Caki2 (cell line): Measurements from ENCODE around the gene GGN. TPM values are rescaled to one million over a fixed set of nuclear protein-coding genes. Genes with fewer than 3 reads are reported as not detected.

Source experiments
- DNase-seq: peaks from one replicate; pipeline ENCODE4 v3.0.0-alpha.2; 2015; ENCODE audit warnings: low read depth
- in situ Hi-C: cut with HindIII; loops from 2 replicates; pipeline ENCODE4 v1.10.0; 2016; ENCODE audit warnings: low sequenced_read_pairs, low pct_unique_long_range_greater_than_20kb, mixed read lengths
- total RNA-seq: library from RNA; depleted of rRNA; stranded (reverse); fragments of >200 nt; shearing (Covaris generic); gene quantifications from 2 replicates; pipeline ENCODE4 v1.2.3, GENCODE V29; 2014; ENCODE audit warnings: low replicate concordance

The GGN gene
- total RNA-seq, 1 experiment from 2014 or later, result 2.5 TPM

DNA sequence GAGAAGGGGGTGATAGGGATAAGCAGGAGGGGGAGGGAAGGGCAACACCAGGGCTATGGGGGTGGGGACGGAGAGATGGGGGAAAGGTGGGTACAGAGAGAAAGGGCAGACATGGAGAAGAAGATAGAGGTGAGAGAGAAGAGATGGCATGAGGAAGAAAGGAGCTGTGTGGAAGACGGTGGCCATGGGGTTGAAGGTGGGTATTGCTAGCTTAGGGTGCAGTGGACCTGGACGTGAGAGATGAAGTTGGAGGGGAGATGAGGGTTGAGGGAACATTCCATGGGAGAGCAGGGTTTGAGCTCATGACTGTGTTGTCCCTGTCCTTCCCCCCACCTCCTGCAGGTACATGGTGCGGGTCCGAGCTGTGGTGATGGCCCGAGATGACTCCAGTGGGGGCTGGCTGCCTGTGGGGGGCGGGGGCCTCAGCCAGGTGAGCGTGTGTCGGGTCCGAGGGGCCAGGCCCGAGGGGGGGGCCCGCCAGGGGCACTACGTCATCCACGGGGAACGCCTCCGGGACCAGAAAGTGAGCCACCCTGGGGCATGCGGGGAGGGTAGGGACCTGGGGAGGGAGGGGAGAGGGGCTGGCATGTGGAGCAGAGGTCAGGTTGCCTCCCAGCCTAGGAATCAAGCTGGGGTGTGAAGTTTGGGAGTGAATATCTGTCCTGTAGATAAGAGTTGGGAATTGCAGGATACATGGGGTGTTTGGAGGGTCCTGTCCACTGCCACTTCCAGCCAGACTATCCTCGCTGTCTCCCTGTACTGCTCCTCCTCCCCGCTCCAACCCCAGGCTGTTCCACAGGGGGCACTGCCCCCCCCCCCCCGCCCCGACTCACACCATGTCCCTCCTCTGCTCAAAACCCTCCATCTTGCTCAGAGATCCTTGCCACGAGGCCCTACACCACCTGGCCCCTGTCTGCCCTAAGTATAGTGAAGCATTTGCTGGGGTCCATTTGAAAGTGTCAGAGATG, 2.4 kb upstream of the GGN start:
- DNase-seq, result no peak
- in situ Hi-C loops, result no loop called here

DNA sequence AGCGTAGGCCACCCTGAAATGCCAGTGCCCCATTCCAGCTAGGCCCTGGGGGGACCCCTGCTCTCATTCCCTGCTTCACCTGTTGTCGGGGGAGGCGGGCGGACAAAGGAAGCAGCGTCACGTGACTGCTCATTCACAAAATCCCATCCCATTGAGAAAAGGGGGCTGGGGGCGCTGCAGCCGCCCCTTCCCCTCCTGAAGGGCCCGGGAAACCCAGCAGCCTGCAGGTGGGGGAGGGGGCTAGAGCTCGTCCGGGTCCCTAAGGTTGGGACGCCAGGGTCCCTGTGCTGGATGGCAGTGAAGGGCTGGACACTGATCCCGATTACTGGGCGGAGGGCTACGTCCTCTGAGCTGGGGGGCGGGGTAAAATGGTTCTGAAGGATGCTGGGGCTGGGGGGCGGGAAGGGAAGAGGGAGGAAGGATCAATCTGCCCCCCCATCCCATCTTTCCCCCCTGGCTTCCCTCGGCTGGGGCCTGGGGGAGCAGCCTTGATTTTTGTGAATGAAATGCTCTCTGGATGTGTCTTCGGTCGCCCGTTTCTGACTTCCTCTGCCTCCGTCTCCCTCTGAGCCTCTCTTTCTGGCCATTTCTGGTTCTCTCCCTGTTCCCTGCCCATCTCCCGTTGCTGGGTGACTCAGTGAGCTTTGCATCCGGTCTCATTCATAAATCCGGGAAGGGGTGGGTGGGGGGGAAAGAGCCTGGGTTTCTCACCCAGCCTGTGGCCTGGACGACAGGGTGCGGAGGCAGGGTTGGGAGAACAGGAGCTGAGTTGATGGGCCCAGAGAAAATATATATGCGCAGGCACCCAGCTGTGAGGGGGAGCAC, 1.5 kb upstream of the GGN start:
- DNase-seq, result no peak
- in situ Hi-C loops, result no loop called here

DNA sequence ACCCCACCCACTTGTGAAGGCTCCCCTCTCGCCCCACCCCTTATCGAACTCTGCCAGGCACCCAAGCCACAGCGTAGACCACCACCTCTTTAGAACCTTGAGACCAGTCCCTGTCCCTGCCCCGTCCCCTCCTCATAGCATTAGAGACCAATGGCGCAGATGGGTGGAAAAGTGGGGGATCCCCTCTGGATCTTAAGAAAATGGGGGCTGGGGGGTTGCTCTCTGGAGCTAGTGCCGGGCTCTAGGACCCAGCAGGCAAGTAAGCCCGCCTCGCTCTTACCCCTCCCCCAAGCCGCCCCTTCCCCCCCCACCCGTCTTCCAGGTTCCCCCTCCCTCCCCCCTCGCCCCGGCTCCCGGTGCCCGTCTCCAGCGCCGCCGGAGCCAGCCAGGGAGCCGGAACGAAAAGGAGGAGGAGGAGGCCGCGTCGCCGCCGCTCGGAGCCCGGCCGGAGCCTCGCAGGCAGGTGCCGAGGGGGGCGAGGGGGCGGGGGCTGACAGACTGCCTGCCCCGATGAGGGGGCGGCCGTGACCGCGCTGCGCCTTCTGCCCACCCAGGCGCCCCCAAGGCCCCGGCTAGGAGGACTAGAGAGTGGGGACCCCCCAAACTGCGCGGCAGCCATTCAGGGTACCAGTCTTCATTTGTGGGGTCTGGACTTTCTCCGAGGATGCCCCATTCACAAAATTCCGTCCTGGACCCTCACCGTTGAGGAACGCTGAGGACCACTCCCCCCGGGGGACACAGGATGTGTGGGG, 691 bp upstream of the GGN start, which contains the start of gene SPRED3:
Gene SPRED3, plus strand, starts transcription at position 349 of the 752 bp plus-strand sequence. CDS start 1,606 bp downstream, outside the sequence.
- in situ Hi-C loops, result no loop called here
- no peak for DNase-seq

DNA sequence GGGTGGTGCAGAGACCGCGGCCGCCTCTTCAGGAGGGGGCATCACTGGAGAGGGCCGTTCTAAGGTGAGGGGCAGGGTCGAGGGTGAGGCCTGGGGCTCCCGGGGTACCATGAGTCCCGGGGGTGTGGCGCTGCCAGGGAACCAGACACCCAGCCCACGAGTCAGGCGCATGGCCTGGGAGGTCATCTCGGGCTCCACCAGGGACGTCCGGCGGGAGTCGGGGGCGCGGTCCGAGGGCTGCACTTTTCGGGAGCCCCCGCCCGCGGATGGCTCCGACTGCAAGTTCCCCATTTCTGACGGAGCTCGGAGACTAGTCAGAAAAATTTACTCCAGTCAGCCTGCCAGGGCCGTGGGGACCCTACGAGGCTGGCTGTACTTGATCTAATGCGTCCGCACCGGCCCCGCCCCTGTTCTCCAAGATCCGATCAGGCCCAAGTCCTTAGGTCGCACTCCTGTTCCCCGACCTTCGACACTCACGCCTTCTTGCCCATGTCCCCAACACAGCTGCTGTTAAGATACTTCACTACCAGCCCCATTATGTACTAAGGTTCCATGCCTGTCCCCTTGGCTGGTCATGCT, 774 bp downstream of the GGN start:
- no peak for DNase-seq
- in situ Hi-C loops, result no loop called here

DNA sequence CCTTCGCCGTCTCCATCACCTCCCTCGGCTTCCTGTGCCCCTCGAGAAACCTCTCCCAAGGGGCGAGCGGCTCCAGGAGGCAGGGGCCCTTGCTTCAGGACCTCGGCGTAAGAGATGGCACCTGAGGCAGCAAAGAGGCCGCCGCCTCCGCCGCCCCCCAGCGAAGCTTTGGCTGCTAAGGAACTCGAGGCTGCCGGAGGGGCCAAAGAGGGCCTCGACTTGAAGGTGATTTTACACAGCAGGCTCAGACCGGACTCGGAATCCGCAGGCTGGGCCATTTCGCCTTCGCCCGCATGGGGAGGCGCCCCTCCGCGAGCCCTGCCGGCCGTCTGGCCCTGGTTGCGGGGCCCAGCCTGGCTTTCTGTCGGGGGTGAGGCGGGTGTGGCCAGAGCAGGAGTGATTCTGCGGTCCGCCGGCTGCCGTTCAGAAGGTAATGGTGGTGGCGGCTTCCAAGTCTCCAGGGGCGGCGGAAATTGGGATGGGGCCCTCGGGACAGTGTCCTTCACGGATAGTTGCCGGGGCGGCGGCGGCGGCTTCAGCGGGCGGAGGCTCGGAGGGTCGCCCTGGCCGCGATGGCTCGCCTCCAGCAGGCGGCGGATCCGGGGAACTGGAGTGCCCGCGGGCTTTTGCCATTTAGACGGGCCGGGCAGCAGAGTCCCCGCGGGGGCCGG, 1.4 kb downstream of the GGN start:
- no peak for DNase-seq
- in situ Hi-C loops, result no loop called here

DNA sequence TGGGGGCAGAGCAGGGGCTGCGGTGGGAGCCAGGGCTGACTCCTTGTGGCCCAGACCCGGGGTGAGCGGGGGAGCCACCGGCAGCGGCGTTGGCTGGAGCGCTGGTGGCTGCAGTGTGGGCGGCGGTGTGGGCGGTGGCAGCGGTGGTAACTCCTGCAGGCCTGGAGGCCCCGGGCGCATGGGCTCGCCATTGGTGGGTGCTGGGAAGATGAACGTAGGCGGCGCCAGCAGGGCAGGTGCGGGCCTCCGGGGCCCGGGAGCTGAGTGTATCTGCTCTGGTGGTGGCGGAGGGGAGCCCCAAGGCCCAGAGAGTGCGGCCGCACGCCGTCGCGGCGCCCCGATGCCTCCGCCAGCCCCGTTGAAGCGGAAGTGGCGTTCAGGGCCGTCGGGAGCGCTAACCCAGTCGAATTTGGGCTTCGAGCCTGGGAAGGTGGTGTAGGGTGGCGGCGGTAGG, 2.0 kb downstream of the GGN start:
- no peak for DNase-seq
- in situ Hi-C loops, result no loop called here

DNA sequence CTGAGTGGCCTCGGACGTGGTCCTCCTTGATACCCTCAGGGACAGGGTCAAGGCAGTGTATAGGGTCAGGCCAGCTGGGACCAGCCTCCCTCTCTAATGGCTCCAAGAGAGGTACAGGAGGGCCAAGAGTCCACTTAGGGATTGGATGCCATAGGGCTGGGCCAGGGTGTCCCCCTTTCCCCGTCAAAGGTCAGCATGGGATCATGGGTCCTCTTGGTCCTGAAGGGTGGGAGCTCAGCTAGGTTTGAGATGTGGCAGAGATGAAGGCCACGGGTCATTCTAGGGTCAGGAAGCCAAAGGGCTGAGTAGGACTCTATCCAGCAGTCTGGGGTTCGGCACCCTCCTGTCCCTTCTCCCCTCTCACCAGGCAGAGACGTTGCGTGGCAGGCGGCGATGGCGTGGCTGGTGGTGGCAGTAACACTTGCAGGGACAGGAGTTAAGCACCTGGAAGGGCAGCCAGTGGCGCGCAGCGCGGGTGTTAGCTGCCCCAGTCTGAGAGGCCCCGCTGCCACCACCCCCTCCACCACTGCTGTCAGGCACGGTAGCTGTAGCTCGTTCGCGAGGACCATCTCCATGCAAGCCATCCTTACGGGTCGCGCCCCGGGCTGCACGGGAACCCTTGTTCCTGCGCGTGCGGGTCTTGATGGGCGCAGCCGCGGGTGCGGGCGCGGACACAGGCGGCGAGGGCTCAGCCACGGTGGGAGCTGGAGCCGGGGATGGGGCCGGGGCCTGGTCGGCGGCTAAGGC, 2.6 kb downstream of the GGN start:
- no peak for DNase-seq
- in situ Hi-C loops, result no loop called here

DNA sequence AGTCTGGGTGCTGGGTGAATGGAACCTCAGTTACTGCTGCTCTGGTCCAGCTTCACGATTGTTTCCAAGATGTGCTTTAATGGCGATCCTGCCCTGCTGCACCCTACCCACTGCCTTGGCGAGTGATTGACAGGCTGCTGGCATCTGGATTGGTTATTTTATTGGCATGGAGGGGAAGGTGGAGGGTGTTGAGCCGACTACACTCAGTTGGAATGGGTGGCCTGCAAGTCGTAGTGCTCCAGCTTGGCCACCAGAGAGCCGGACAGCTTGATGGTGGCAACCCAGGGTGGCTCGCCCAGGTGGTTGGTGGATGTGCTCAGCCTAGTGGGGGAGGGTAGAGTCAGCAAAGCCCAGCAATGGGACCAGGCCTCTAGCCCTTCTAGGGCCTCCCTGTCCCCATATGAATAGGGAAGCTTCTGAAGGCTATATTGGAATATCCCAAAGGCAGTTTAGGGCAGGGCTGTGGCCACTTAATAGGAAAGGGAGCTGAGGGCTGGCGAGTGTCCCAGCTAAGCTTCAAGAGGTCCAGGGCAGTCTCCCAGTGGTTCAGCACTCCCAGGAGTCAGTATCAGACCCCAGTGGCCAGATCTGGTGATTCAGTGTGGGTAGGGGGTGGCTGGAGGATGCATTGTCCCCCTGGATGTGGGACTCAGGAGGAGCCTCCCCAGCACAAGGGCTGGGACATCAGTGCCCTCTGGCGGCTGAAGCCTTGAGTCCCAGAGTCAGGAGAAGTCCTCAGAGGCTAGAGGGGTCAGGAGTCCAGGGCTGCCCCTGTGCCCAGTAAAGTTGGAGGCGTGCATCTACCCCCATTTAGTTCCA, 3.4 kb downstream of the GGN start:
- DNase-seq, result no peak
- in situ Hi-C loops, result no loop called here

DNA sequence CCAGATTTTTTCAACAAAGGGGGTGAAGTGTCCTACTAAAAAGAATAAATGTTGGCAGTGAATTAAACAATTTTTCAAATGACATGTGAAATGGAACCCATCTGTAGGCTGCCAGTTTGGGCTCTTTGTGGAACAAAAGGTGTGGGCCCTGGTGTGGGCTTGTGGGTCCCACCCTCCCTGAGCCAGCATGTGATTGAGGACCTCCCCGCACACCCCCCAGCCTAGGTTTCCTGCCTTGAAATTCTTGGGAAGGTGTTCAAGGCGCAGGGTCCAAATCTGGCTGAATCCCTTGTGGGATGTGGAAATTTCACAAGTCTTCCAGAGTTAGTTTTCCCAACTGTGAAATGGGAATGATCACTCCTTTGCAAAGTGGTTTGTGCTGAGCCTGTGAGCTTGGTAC, 4.1 kb downstream of the GGN start:
- no peak for DNase-seq
- in situ Hi-C loops, result no loop called here

DNA sequence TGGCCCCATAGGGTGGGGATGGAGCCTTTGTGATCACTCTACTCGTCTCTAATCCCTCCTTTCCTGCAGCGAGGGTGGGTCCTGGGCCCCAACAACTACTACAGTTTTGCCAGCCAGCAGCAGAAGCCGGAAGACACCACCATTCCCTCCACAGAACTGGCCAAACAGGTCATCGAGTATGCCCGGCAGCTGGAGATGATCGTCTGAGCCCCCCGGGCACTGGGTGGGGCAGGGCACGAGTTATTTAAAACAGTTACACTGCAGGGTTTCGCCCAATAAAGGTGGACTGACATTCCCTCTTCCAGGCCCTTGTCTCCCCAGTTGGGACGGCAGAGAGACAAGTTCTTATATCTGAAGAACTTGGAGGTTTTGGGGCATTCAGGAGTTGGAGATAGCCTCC, 4.7 kb downstream of the GGN start:
- no peak for DNase-seq
- in situ Hi-C loops, result no loop called here

DNA sequence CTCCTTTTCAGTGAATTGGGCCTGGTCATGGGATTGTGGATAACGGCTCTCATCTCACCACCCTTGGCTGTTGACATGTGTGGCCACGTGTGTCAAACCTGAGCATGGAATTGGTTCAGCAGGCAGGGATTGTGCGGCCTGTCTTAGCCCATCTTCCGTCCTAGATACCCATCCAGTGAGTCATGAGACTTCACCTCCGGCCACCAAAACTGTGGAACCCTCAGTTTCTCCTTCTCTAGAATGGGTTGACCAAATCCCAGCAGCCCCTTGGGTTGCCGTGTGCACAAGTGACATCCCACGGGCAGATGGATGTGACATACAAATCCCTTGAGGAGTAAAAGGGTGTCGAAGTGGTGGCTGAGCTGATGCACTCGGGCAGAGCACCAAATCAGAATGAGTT, 6.7 kb downstream of the GGN start:
- DNase-seq, result no peak
- in situ Hi-C loops, result no loop called here

DNA sequence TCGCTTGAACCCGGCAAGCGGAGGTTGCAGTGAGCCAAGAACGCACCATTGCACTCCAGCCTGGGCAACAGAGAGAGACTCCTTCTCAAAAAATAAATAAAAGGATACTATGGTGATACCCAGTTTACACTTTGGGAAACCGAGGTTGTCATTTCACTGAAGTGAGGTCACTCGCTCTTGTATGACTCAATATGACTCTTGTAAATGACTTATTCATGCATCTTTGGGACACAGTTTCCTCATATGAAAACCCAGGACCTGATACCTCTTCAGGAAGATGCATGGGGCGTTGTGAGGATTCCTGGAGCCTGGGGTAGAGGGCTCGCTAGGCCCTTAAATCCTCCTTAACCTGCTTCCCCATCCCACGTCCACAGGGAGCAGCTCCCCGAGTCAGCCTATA, 9.0 kb downstream of the GGN start:
- no peak for DNase-seq
- in situ Hi-C loops, result no loop called here

DNA sequence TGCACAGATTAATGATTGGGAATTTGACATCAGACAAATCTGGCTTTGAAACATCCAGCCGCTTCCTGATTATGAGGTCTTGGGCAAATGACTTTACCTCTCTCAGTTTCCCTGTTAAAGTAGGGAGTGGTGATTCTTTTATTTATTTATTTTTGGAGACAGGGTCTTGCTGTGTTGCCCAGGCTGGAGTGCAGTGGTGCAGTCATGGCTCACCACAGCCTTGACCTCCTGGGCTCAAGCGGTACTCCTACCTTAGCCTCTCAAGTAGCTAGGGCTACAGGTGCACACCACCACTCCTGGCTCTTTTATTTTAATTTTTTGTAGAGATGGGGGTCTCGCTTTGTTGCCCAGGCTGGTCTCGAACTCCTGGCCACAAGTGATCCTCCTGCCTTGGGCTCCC, 10.8 kb downstream of the GGN start:
- in situ Hi-C loops, result no loop called here
- no peak for DNase-seq

DNA sequence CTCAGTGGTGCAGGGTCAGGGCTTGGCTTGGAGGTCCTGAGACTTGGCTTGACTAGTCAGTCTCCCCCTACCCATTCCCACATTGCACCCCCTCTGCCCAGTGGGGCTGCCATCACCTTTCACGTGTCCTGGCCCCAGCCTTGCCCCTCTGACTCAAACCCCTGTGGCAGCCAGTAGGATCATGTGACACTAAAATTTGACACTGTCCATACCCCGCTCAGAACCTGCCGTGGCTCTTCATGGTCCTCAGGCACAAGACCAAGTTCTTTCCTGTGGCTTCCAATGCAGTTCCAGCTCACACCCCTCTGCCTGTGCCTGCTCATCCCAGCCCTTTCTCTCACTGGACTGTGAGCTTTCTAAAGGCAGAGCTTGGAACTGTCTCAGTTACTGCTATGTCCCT, 11.3 kb downstream of the GGN start:
- DNase-seq, result no peak
- in situ Hi-C loops, result no loop called here

DNA sequence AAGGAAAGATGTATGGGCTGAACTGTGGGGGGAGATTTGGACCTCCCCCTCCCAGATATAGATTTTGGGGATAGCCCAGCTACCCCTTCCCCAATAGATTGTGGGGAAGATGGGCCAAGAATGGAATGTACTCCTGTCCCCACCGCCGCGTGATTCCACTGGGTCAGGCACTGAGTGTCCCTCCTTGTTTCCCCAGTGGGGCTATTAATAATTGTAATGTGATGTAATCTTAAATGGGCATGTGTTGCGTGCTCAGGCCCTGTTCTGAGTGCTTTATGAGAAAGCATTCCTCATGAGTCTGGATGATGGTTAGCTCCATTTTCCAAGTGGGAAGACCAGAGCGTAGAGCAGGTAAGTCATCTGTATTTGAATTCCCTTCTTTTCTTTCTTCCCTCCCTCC, 12.1 kb downstream of the GGN start:
- no peak for DNase-seq
- in situ Hi-C loops, result no loop called here

DNA sequence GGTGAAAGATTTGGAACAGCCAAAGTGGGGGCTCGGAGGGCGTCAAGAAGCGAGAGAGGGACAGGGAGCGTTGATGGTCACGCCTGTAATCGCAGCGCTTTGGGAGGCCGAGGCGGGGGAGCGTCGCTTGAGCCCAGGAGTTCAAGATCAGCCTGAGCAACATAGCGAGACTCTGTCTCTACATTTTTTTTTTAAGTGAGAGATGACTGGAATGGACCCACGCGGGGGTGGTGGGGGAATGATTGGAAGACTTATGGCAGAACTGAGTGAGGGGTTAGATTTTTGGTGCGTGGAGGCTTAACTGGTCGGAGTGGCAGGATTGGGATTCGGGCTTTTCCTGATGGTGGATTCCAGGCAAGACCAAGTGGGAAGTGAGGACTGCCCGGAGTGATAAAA, 12.7 kb downstream of the GGN start:
- DNase-seq, result no peak
- in situ Hi-C loops, result no loop called here
